ENCODE data around the gene WDFY4.

WDFY4 gene

GRCh38 chr10:48880016-48880705 is 195.5 kb downstream of the WDFY4 start:
- DNase-seq (ENCODE audit: low spot score): no peak

- DNase-seq (ENCODE audit: low spot score): no peak
Measured at GRCh38 chr10:48881937-48882336, 197.3 kb downstream of the WDFY4 start.

- no peak for DNase-seq (ENCODE audit: low spot score)
Measured at GRCh38 chr10:48882881-48883280, 198.2 kb downstream of the WDFY4 start.

- DNase-seq (ENCODE audit: low spot score): no peak
Measured at GRCh38 chr10:48883701-48884100, 199.0 kb downstream of the WDFY4 start.

GRCh38 chr10:48884179-48885045 is 199.7 kb downstream of the WDFY4 start:
- no peak for DNase-seq (ENCODE audit: low spot score)

- no peak for DNase-seq (ENCODE audit: low spot score)
Measured at GRCh38 chr10:48885376-48885775, 200.7 kb downstream of the WDFY4 start.

GRCh38 chr10:48887982-48888381 is 203.3 kb downstream of the WDFY4 start:
- no peak for DNase-seq (ENCODE audit: low spot score)

- DNase-seq (ENCODE audit: low spot score): no peak
Measured at GRCh38 chr10:48890888-48891850, 206.5 kb downstream of the WDFY4 start.

- no peak for DNase-seq (ENCODE audit: low spot score)
Measured at GRCh38 chr10:48894911-48895802, 210.5 kb downstream of the WDFY4 start.

- DNase-seq (ENCODE audit: low spot score): no peak
Measured at GRCh38 chr10:48895803-48896195, 211.1 kb downstream of the WDFY4 start.

- DNase-seq (ENCODE audit: low spot score): no peak
Measured at GRCh38 chr10:48896756-48897440, 212.2 kb downstream of the WDFY4 start.

- DNase-seq (ENCODE audit: low spot score): no peak
Measured at GRCh38 chr10:48897441-48897790, 212.7 kb downstream of the WDFY4 start.

GRCh38 chr10:48898426-48898825 is 213.8 kb downstream of the WDFY4 start:
- DNase-seq (ENCODE audit: low spot score): no peak

- no peak for DNase-seq (ENCODE audit: low spot score)
Measured at GRCh38 chr10:48899781-48900180, 215.1 kb downstream of the WDFY4 start.

GRCh38 chr10:48900371-48900801 is 215.7 kb downstream of the WDFY4 start:
- DNase-seq (ENCODE audit: low spot score): no peak

- no peak for DNase-seq (ENCODE audit: low spot score)
Measured at GRCh38 chr10:48901319-48901718, 216.6 kb downstream of the WDFY4 start.

GRCh38 chr10:48902096-48902495 is 217.4 kb downstream of the WDFY4 start:
- no peak for DNase-seq (ENCODE audit: low spot score)

- DNase-seq (ENCODE audit: low spot score): no peak
Measured at GRCh38 chr10:48903151-48903550, 218.5 kb downstream of the WDFY4 start.

- no peak for DNase-seq (ENCODE audit: low spot score)
Measured at GRCh38 chr10:48904861-48905260, 220.2 kb downstream of the WDFY4 start.

- no peak for DNase-seq (ENCODE audit: low spot score)
Measured at GRCh38 chr10:48905311-48905710, 220.6 kb downstream of the WDFY4 start.

- no peak for DNase-seq (ENCODE audit: low spot score)
Measured at GRCh38 chr10:48906841-48907240, 222.2 kb downstream of the WDFY4 start.
